MM.1S (cell line): ENCODE measurements around the gene RIPOR3.

Experiments
- DNase-seq: peaks from one replicate; pipeline ENCODE4 v3.0.0-alpha.2; 2015
- H2AFZ ChIP-seq: fragments of 300-600 bp; sonication (generic); 2 replicates; pipeline ENCODE4 v1.6.0; 2016; ENCODE audit warnings: antibody characterized with exemption, low read length
- H3F3A ChIP-seq: fragments of 300-600 bp; sonication (generic); 2 replicates; pipeline ENCODE4 v1.6.1; 2016; ENCODE audit warnings: mild to moderate bottlenecking, antibody characterized with exemption, low read length, moderate library complexity, mixed read lengths; ENCODE audit not compliant: insufficient read depth
- H3K27ac ChIP-seq: fragments of 300-600 bp; sonication (generic); 2 replicates; pipeline ENCODE4 v1.5.1; 2016; ENCODE audit warnings: mild to moderate bottlenecking, low read length
- H3K27me3 ChIP-seq: fragments of 300-600 bp; sonication (generic); replicated peaks from 2 replicates; pipeline ENCODE4 v1.6.0; 2016; ENCODE audit warnings: low read length; ENCODE audit not compliant: insufficient read depth
- H3K36me3 ChIP-seq: fragments of 300-600 bp; sonication (generic); replicated peaks from 2 replicates; pipeline ENCODE4 v1.6.1; 2016; ENCODE audit warnings: mild to moderate bottlenecking, low read length, mixed read lengths; ENCODE audit not compliant: insufficient read depth
- H3K4me1 ChIP-seq: fragments of 300-600 bp; sonication (generic); 2 replicates; pipeline ENCODE4 v1.6.1; 2016; ENCODE audit warnings: low read length, mixed read lengths
- H3K4me2 ChIP-seq: fragments of 300-600 bp; sonication (generic); 2 replicates; pipeline ENCODE4 v1.6.0; 2016; ENCODE audit warnings: low read depth, low read length
- H3K4me3 ChIP-seq: fragments of 300-600 bp; sonication (generic); 2 replicates; pipeline ENCODE4 v1.5.1; 2016; ENCODE audit warnings: low read length, mixed read lengths
- H3K79me2 ChIP-seq: fragments of 300-600 bp; sonication (generic); 2 replicates; pipeline ENCODE4 v1.6.1; 2016; ENCODE audit warnings: mixed run types, low read length, mixed read lengths
- H3K9ac ChIP-seq: fragments of 300-600 bp; sonication (generic); 2 replicates; pipeline ENCODE4 v1.6.1; 2016; ENCODE audit warnings: low read length, mixed read lengths
- H3K9me2 ChIP-seq: fragments of 300-600 bp; sonication (generic); replicated peaks from 2 replicates; pipeline ENCODE4 v1.6.1; 2016; ENCODE audit warnings: mild to moderate bottlenecking, low read length, mixed read lengths; ENCODE audit not compliant: insufficient read depth
- H3K9me3 ChIP-seq: fragments of 300-600 bp; sonication (generic); replicated peaks from 2 replicates; pipeline ENCODE4 v1.6.1; 2016; ENCODE audit warnings: mild to moderate bottlenecking, low read length, mixed read lengths; ENCODE audit not compliant: insufficient read depth
- H4K20me1 ChIP-seq: fragments of 300-600 bp; sonication (generic); 2 replicates; pipeline ENCODE4 v1.6.1; 2016; ENCODE audit warnings: mild to moderate bottlenecking, low read length, moderate library complexity, mixed read lengths; ENCODE audit not compliant: insufficient read depth
- CTCF ChIP-seq: fragments of 300-600 bp; sonication (generic); IDR thresholded peaks from 2 replicates; pipeline ENCODE4 v1.5.1; 2016; ENCODE audit warnings: antibody characterized with exemption, low read length, mixed read lengths
- EZH2 ChIP-seq: fragments of 300-600 bp; sonication (generic); optimal IDR thresholded peaks from 2 replicates; pipeline ENCODE3; 2017; ENCODE audit warnings: low read depth, mild to moderate bottlenecking, antibody characterized with exemption, low read length, mixed read lengths
- EZH2phosphoT487 ChIP-seq: fragments of 300-600 bp; sonication (generic); IDR thresholded peaks from 2 replicates; pipeline ENCODE4 v1.6.1; 2018; ENCODE audit warnings: antibody characterized with exemption, low read length

The RIPOR3 gene

GRCh38 chr20:50694379-50695134 lies 3.2 kb upstream of the RIPOR3 start:
- Histone ChIP-seq H3K27me3 (peaks cover 32% of the 10 kb centered on the region), H3K9ac (no peak overlapping the region), H3F3A (no peaks in the 10 kb centered on the region), H3K79me2 (no peaks in the 10 kb centered on the region), H3K9me2 (no peaks in the 10 kb centered on the region), H3K9me3 (no peaks in the 10 kb centered on the region), H4K20me1 (no peaks in the 10 kb centered on the region), H3K27ac (no peak overlapping the region), H3K36me3 (no peaks in the 10 kb centered on the region), H2AFZ (no peak overlapping the region), H3K4me3 (no peak overlapping the region), H3K4me2 (no peak overlapping the region), H3K4me1 (no peaks in the 10 kb centered on the region)
- TF ChIP-seq EZH2phosphoT487 (no peak), CTCF (no peak), EZH2 (no peak)
- DNase-seq, result no peak

- H3K27ac ChIP-seq, result no peak overlapping the region
- H3K9me2 ChIP-seq, result no peaks in the 10 kb centered on the region
- no peak for DNase-seq
- no peak overlapping the region for H3K9ac ChIP-seq
- no peak overlapping the region for H3K4me3 ChIP-seq
- H3K9me3 ChIP-seq, result no peaks in the 10 kb centered on the region
- H3K36me3 ChIP-seq, result no peaks in the 10 kb centered on the region
- peaks cover 34% of the 10 kb centered on the region for H3K27me3 ChIP-seq
- no peaks in the 10 kb centered on the region for H3K79me2 ChIP-seq
- no peaks in the 10 kb centered on the region for H3F3A ChIP-seq
- no peaks in the 10 kb centered on the region for H3K4me1 ChIP-seq
- no peak overlapping the region for H2AFZ ChIP-seq
- no peak overlapping the region for H3K4me2 ChIP-seq
- TF ChIP-seq EZH2 (no peak), CTCF (no peak), EZH2phosphoT487 (no peak)
- H4K20me1 ChIP-seq, result no peaks in the 10 kb centered on the region
Measured at GRCh38 chr20:50693001-50693400, 1.7 kb upstream of the RIPOR3 start.

GRCh38 chr20:50692552-50692933 lies 1.2 kb upstream of the RIPOR3 start:
- H2AFZ ChIP-seq, result no peak overlapping the region
- H3K9ac ChIP-seq, result no peak overlapping the region
- H3K9me2 ChIP-seq, result no peaks in the 10 kb centered on the region
- H3K4me3 ChIP-seq, result no peak overlapping the region
- H4K20me1 ChIP-seq, result no peaks in the 10 kb centered on the region
- TF ChIP-seq CTCF, result no peak
- TF ChIP-seq EZH2phosphoT487, result no peak
- no peak for TF ChIP-seq EZH2
- peaks cover 34% of the 10 kb centered on the region for H3K27me3 ChIP-seq
- H3K4me1 ChIP-seq, result no peaks in the 10 kb centered on the region
- H3F3A ChIP-seq, result no peaks in the 10 kb centered on the region
- H3K27ac ChIP-seq, result no peak overlapping the region
- DNase-seq, result no peak
- no peak overlapping the region for H3K4me2 ChIP-seq
- H3K79me2 ChIP-seq, result no peaks in the 10 kb centered on the region
- no peaks in the 10 kb centered on the region for H3K36me3 ChIP-seq
- no peaks in the 10 kb centered on the region for H3K9me3 ChIP-seq
